ENCODE measurements around the gene ATAD5.

Gene ATAD5

DNA sequence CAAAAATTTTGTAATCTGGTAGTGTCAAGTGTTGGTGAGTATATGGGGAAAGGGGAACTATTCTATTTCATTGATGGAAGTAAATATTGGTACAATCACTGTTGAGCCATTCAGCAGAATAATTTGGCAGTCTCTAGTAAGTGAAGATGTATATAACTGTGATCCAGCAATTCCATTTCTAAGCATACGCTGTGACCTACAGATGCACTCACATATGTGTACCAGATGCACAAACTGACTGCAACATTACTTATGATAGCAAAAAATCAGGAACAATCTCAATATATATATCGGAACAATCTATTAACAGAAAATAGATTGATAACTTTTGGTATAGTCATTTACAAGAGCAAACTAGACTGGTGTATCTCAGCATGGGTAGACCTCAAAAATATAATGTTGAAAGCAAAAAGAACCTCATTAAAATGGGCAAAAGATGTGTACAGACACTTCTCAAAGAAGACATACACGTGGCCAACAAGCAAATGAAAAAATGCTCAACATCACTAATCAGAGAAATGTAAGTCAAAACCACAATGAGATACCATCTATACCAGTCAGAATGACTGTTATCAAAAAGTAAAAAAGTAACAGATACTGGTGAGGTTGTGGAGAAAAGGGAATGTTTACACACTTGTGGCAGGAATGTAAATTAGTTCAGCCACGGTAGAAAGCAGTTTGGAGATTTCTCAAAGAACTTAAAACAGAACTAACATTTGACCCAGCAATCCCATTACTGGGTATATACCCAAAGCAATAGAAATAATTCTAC is 110.7 kb downstream of the ATAD5 start:
- TF ChIP-seq, protein P1, sequence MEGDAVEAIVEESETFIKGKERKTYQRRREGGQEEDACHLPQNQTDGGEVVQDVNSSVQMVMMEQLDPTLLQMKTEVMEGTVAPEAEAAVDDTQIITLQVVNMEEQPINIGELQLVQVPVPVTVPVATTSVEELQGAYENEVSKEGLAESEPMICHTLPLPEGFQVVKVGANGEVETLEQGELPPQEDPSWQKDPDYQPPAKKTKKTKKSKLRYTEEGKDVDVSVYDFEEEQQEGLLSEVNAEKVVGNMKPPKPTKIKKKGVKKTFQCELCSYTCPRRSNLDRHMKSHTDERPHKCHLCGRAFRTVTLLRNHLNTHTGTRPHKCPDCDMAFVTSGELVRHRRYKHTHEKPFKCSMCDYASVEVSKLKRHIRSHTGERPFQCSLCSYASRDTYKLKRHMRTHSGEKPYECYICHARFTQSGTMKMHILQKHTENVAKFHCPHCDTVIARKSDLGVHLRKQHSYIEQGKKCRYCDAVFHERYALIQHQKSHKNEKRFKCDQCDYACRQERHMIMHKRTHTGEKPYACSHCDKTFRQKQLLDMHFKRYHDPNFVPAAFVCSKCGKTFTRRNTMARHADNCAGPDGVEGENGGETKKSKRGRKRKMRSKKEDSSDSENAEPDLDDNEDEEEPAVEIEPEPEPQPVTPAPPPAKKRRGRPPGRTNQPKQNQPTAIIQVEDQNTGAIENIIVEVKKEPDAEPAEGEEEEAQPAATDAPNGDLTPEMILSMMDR (IDR thresholded peaks at IDR 0.05; ENCODE audit: low read depth, low read length) = no peak

More for the DNA sequence above, 110.7 kb downstream of the ATAD5 start:
- H3K4me3 ChIP-seq (ENCODE audit: low read depth, low read length) = no peak overlapping the region
